Osteoblast (primary cell): ENCODE results near the gene COL19A1. TPM values are rescaled to one million over a fixed set of nuclear protein-coding genes. Genes with fewer than 3 reads are reported as not detected.

Experiments used
- DNase-seq: peaks from one replicate; pipeline ENCODE4 v3.0.0; 2011; ENCODE audit warnings: low spot score, mixed read lengths; ENCODE audit not compliant: insufficient read length; ENCODE audit errors: missing footprints
- H2AFZ ChIP-seq: 2 replicates; pipeline ENCODE4 v1.6.0; 2011; ENCODE audit warnings: mild to moderate bottlenecking, low read length
- H3K27ac ChIP-seq: 2 replicates; pipeline ENCODE4 v1.5.1; 2011; ENCODE audit warnings: mild to moderate bottlenecking, low read depth, low read length, moderate library complexity
- H3K27me3 ChIP-seq: 2 replicates; pipeline ENCODE4 v1.6.0; 2012; ENCODE audit warnings: mild to moderate bottlenecking, control low read depth, inconsistent platforms, low read length, moderate library complexity; ENCODE audit not compliant: insufficient read depth
- H3K36me3 ChIP-seq: 2 replicates; pipeline ENCODE4 v1.5.1; 2011; ENCODE audit warnings: mild to moderate bottlenecking, low read length, control low read depth, moderate library complexity; ENCODE audit not compliant: insufficient read depth
- H3K4me1 ChIP-seq: 2 replicates; pipeline ENCODE4 v1.5.1; 2011; ENCODE audit warnings: mild to moderate bottlenecking, low read length, control low read depth, moderate library complexity; ENCODE audit not compliant: insufficient read depth
- H3K4me2 ChIP-seq: 2 replicates; pipeline ENCODE4 v1.6.0; 2011; ENCODE audit warnings: mild to moderate bottlenecking, low read length; ENCODE audit not compliant: insufficient read depth
- H3K4me3 ChIP-seq: fragments of 200-600 bp; sonication (generic); 3 replicates; pipeline ENCODE4 v1.5.1; 2012; ENCODE audit warnings: mild to moderate bottlenecking, low read length, inconsistent platforms; ENCODE audit not compliant: insufficient read depth
- H3K79me2 ChIP-seq: 2 replicates; pipeline ENCODE4 v1.6.0; 2012; ENCODE audit warnings: mild to moderate bottlenecking, low read length, control low read depth, inconsistent platforms; ENCODE audit not compliant: insufficient read depth
- H3K9me3 ChIP-seq: 2 replicates; pipeline ENCODE4 v1.5.1; 2011; ENCODE audit warnings: low read depth, low read length, control low read depth
- H4K20me1 ChIP-seq: 2 replicates; pipeline ENCODE4 v1.6.0; 2012; ENCODE audit warnings: mild to moderate bottlenecking, low read length, control low read depth; ENCODE audit not compliant: insufficient read depth
- total RNA-seq: library from RNA; depleted of rRNA; stranded (reverse); fragments of >200 nt; gene quantifications from 2 replicates; pipeline ENCODE4 v1.2.3, GENCODE V29; 2012
- TF ChIP-seq, protein P1 (sequence below): IDR thresholded peaks from 2 replicates; pipeline ENCODE4 v1.5.1; 2011; ENCODE audit warnings: mild to moderate bottlenecking, low read depth, low read length, moderate library complexity; ENCODE audit errors: extremely low read depth

COL19A1 gene
- total RNA-seq, 1 donor: under 0.01 TPM

- H3K4me3 ChIP-seq: no peak overlapping the region
- DNase-seq: no peak
- H3K27me3 ChIP-seq: no peaks in the 10 kb centered on the region
- no peak overlapping the region for H2AFZ ChIP-seq
- no peaks in the 10 kb centered on the region for H3K36me3 ChIP-seq
- H3K27ac ChIP-seq: no peak overlapping the region
- TF ChIP-seq, protein P1, sequence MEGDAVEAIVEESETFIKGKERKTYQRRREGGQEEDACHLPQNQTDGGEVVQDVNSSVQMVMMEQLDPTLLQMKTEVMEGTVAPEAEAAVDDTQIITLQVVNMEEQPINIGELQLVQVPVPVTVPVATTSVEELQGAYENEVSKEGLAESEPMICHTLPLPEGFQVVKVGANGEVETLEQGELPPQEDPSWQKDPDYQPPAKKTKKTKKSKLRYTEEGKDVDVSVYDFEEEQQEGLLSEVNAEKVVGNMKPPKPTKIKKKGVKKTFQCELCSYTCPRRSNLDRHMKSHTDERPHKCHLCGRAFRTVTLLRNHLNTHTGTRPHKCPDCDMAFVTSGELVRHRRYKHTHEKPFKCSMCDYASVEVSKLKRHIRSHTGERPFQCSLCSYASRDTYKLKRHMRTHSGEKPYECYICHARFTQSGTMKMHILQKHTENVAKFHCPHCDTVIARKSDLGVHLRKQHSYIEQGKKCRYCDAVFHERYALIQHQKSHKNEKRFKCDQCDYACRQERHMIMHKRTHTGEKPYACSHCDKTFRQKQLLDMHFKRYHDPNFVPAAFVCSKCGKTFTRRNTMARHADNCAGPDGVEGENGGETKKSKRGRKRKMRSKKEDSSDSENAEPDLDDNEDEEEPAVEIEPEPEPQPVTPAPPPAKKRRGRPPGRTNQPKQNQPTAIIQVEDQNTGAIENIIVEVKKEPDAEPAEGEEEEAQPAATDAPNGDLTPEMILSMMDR: no peak
- H4K20me1 ChIP-seq: no peaks in the 10 kb centered on the region
- H3K79me2 ChIP-seq: no peaks in the 10 kb centered on the region
- H3K4me2 ChIP-seq: no peak overlapping the region
- H3K9me3 ChIP-seq: no peaks in the 10 kb centered on the region
- no peaks in the 10 kb centered on the region for H3K4me1 ChIP-seq
Observed at GRCh38 chr6:69841862-69842261, 24.5 kb upstream of the COL19A1 start.

- Histone ChIP-seq H3K4me3 (no peak overlapping the region), H3K27ac (no peak overlapping the region), H2AFZ (no peak overlapping the region), H4K20me1 (no peaks in the 10 kb centered on the region), H3K27me3 (no peaks in the 10 kb centered on the region), H3K36me3 (no peaks in the 10 kb centered on the region), H3K79me2 (no peaks in the 10 kb centered on the region), H3K4me1 (no peaks in the 10 kb centered on the region), H3K9me3 (no peaks in the 10 kb centered on the region), H3K4me2 (no peak overlapping the region)
- no peak for DNase-seq
- TF ChIP-seq, protein P1: no peak
Observed at GRCh38 chr6:69843189-69843588, 23.2 kb upstream of the COL19A1 start.

DNA sequence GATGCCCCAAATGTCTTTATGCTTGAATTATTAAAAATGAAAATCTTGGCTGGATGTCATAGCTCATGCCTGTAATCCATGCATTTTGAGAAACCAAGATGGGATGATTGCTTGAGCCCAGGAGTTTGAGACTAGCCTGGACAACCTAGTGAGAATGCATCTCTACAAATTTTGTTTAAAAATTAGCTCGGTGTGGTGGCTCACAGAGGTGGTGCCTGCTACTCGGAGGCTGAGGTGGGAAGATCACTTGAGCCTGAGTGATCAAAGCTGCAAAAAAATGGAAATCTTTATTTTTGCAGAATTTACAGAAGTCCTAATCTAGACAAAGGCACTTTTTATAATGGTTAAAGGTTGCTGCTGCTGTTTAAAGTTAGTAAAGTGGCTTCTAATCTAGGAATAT lies 20.0 kb upstream of the COL19A1 start:
- Histone ChIP-seq H3K4me3 (no peak overlapping the region), H3K4me2 (no peak overlapping the region), H3K27me3 (no peaks in the 10 kb centered on the region), H3K79me2 (no peaks in the 10 kb centered on the region), H3K27ac (no peak overlapping the region), H2AFZ (no peak overlapping the region), H3K4me1 (no peaks in the 10 kb centered on the region), H3K9me3 (no peaks in the 10 kb centered on the region), H3K36me3 (no peaks in the 10 kb centered on the region), H4K20me1 (no peaks in the 10 kb centered on the region)
- no peak for DNase-seq
- TF ChIP-seq, protein P1: no peak

- H4K20me1 ChIP-seq: no peaks in the 10 kb centered on the region
- no peaks in the 10 kb centered on the region for H3K36me3 ChIP-seq
- no peak for DNase-seq
- no peaks in the 10 kb centered on the region for H3K79me2 ChIP-seq
- H3K27me3 ChIP-seq: no peaks in the 10 kb centered on the region
- no peak overlapping the region for H3K4me3 ChIP-seq
- no peaks in the 10 kb centered on the region for H3K9me3 ChIP-seq
- no peak overlapping the region for H3K27ac ChIP-seq
- H3K4me2 ChIP-seq: no peak overlapping the region
- no peak overlapping the region for H2AFZ ChIP-seq
- no peaks in the 10 kb centered on the region for H3K4me1 ChIP-seq
- TF ChIP-seq, protein P1: no peak
Observed at GRCh38 chr6:69846770-69847491, 19.4 kb upstream of the COL19A1 start.
